GM23338 (cell line): ENCODE data around the gene DDX31. TPM values are rescaled to one million over a fixed set of nuclear protein-coding genes. Genes with fewer than 3 reads are reported as not detected.

ENCODE experiments used
- ATAC-seq: fragments of 200-7000 bp; cut with Tn5 transposase; 3 replicates; pipeline ENCODE4 v1.9.1; 2020
- DNase-seq: peaks from one replicate; pipeline ENCODE4 v3.0.0-alpha.2; 2015; ENCODE audit warnings: low spot score
- H2AFZ ChIP-seq: fragments of 200-600 bp; sonication (generic); 2 replicates; pipeline ENCODE4 v1.8.0; 2016; ENCODE audit warnings: antibody characterized with exemption, mild to moderate bottlenecking, moderate library complexity
- H3F3A ChIP-seq: fragments of 200-600 bp; sonication (generic); replicated peaks from 2 replicates; pipeline ENCODE4 v1.8.0; 2017; ENCODE audit warnings: antibody characterized with exemption, mixed run types, low read depth
- H3K27ac ChIP-seq: fragments of 200-600 bp; sonication (generic); 2 replicates; pipeline ENCODE4 v1.6.1; 2016; ENCODE audit warnings: low read depth
- H3K27me3 ChIP-seq: fragments of 200-600 bp; sonication (generic); 2 replicates; pipeline ENCODE4 v1.8.0; 2016; ENCODE audit warnings: mild to moderate bottlenecking, mixed run types, moderate library complexity; ENCODE audit not compliant: insufficient read depth
- H3K36me3 ChIP-seq: fragments of 200-600 bp; sonication (generic); 2 replicates; pipeline ENCODE4 v1.8.0; 2016; ENCODE audit warnings: mild to moderate bottlenecking; ENCODE audit not compliant: insufficient read depth
- H3K4me1 ChIP-seq: fragments of 200-600 bp; sonication (generic); 2 replicates; pipeline ENCODE4 v1.8.0; 2016; ENCODE audit warnings: mild to moderate bottlenecking, moderate library complexity; ENCODE audit not compliant: insufficient read depth
- H3K4me2 ChIP-seq: fragments of 200-600 bp; sonication (generic); 2 replicates; pipeline ENCODE4 v1.7.1; 2017; ENCODE audit warnings: mixed run types
- H3K4me3 ChIP-seq: fragments of 200-600 bp; sonication (generic); 2 replicates; pipeline ENCODE4 v1.6.1; 2016; ENCODE audit warnings: mixed run types
- H3K79me2 ChIP-seq: fragments of 200-600 bp; sonication (generic); replicated peaks from 2 replicates; pipeline ENCODE4 v1.8.0; 2017; ENCODE audit warnings: mild to moderate bottlenecking; ENCODE audit not compliant: insufficient read depth
- H3K9me2 ChIP-seq: fragments of 200-600 bp; sonication (generic); 2 replicates; pipeline ENCODE4 v1.8.0; 2017; ENCODE audit not compliant: insufficient read depth
- H4K20me1 ChIP-seq: fragments of 200-600 bp; sonication (generic); replicated peaks from 2 replicates; pipeline ENCODE4 v1.8.0; 2017; ENCODE audit warnings: mild to moderate bottlenecking; ENCODE audit not compliant: insufficient read depth
- H3K27ac Mint-ChIP-seq: 2 replicates; pipeline ENCODE4 v1.8.0; 2020; ENCODE audit warnings: inconsistent platforms, mild to moderate bottlenecking, moderate library complexity, mixed read lengths
- H3K27me3 Mint-ChIP-seq: 3 replicates; pipeline ENCODE4 v1.8.0; 2022; ENCODE audit warnings: low read depth, mild to moderate bottlenecking, moderate library complexity, mixed read lengths, inconsistent platforms; ENCODE audit not compliant: insufficient read depth, poor library complexity
- H3K36me3 Mint-ChIP-seq: 3 replicates; pipeline ENCODE4 v1.8.0; 2021; ENCODE audit warnings: low read depth, mild to moderate bottlenecking, inconsistent platforms, moderate library complexity, mixed read lengths
- H3K4me1 Mint-ChIP-seq: 3 replicates; pipeline ENCODE4 v1.8.0; 2020; ENCODE audit warnings: mild to moderate bottlenecking, inconsistent platforms, mixed read lengths
- H3K4me3 Mint-ChIP-seq: 3 replicates; pipeline ENCODE4 v1.8.0; 2021; ENCODE audit warnings: moderate library complexity, mild to moderate bottlenecking, inconsistent platforms, mixed read lengths
- H3K9me3 Mint-ChIP-seq: 3 replicates; pipeline ENCODE4 v1.8.0; 2020; ENCODE audit warnings: moderate library complexity, mild to moderate bottlenecking, inconsistent platforms, mixed read lengths
- CREB1 ChIP-seq: fragments of 250-450 bp; sonication (Bioruptor Pico); IDR thresholded peaks from 2 replicates; pipeline ENCODE4 v1.5.0; 2020; ENCODE audit warnings: low read depth, mild to moderate bottlenecking, moderate library complexity
- CTCF ChIP-seq, 2 experiments: fragments of 200-600 bp in 1 of 2; sonication (generic) in 1 of 2; conservative IDR thresholded peaks; 2 replicates each; pipeline versions ENCODE4 v1.5.1 to v1.6.1; 2016 to 2017; ENCODE audit warnings: antibody characterized with exemption in 2 of 2, low read depth in 2 of 2, mild to moderate bottlenecking in 2 of 2, moderate library complexity in 1 of 2
- ETS1 ChIP-seq: IDR thresholded peaks from 2 replicates; pipeline ENCODE4 v1.6.1; 2016; ENCODE audit warnings: antibody characterized with exemption
- EZH2 ChIP-seq: fragments of 200-600 bp; sonication (generic); IDR thresholded peaks from one replicate; pipeline ENCODE4 v1.8.0; 2017; ENCODE audit warnings: antibody characterized with exemption, mild to moderate bottlenecking, low read depth; ENCODE audit not compliant: unreplicated experiment
- EZH2phosphoT487 ChIP-seq: fragments of 200-600 bp; sonication (generic); IDR thresholded peaks from one replicate; pipeline ENCODE4 v1.8.1; 2018; ENCODE audit warnings: antibody characterized with exemption; ENCODE audit not compliant: unreplicated experiment
- JUNB ChIP-seq: IDR thresholded peaks from one replicate; pipeline ENCODE4 v1.6.1; 2016; ENCODE audit warnings: antibody characterized with exemption; ENCODE audit not compliant: unreplicated experiment
- NANOG ChIP-seq: IDR thresholded peaks from 2 replicates; pipeline ENCODE4 v1.6.1; 2016; ENCODE audit warnings: antibody characterized with exemption, borderline replicate concordance
- POLR2AphosphoS5 ChIP-seq: IDR thresholded peaks from 2 replicates; pipeline ENCODE4 v1.6.1; 2016; ENCODE audit warnings: antibody characterized with exemption, low read depth
- REST ChIP-seq: IDR thresholded peaks from one replicate; pipeline ENCODE4 v1.6.1; 2018; ENCODE audit warnings: antibody characterized with exemption; ENCODE audit not compliant: unreplicated experiment
- STAT1 ChIP-seq: IDR thresholded peaks from one replicate; pipeline ENCODE4 v1.6.1; 2016; ENCODE audit warnings: antibody characterized with exemption; ENCODE audit not compliant: unreplicated experiment
- ZNF114 ChIP-seq: fragments of 250-450 bp; sonication (Bioruptor Pico); IDR thresholded peaks from 2 replicates; pipeline ENCODE4 v1.5.0; 2020; ENCODE audit warnings: mild to moderate bottlenecking, moderate library complexity
- ZNF331 ChIP-seq: fragments of 250-450 bp; sonication (Bioruptor Pico); IDR thresholded peaks from 2 replicates; pipeline ENCODE4 v1.5.0; 2020; ENCODE audit warnings: low read depth, mild to moderate bottlenecking, moderate library complexity
- polyA plus RNA-seq: library from polyadenylated mRNA; unstranded; fragments of >200 nt; fragmentation: Nextera tagmentation; extraction: Ambion mirVana; gene quantifications from 2 replicates; pipeline ENCODE4 v1.2.1, GENCODE V29; 2016
- total RNA-seq: library from RNA; depleted of rRNA; stranded (reverse); fragments of >200 nt; shearing (Covaris generic); gene quantifications from 2 replicates; pipeline ENCODE4 v1.2.3, GENCODE V29; 2014

Gene DDX31
- total and polyA plus RNA-seq, 2 experiments from 2014 or later: 14.8 to 23.5 TPM

GRCh38 chr9:132627106-132627505, 42.7 kb downstream of the DDX31 start:
- Histone ChIP-seq H4K20me1 (no peaks in the 10 kb centered on the region; the same call in none of the 2 replicates), H3K9me2 (no peaks in the 10 kb centered on the region), H2AFZ (no peak overlapping the region), H3K4me3 (no peak overlapping the region), H3K79me2 (no peaks in the 10 kb centered on the region), H3K27me3 (no peaks in the 10 kb centered on the region), H3K27ac (no peak overlapping the region), H3K4me1 (peaks cover 10% of the 10 kb centered on the region), H3K4me2 (no peak overlapping the region), H3F3A (0 out of 2 replicates have a peak, but pooled peaks cover 4% of the 10 kb centered on the region), H3K36me3 (peaks cover 31% of the 10 kb centered on the region; the same call in 1 of the 2 replicates)
- H3K9me3 Mint-ChIP-seq: no peaks in the 10 kb centered on the region
- no peak for TF ChIP-seq NANOG
- TF ChIP-seq REST: no peak
- TF ChIP-seq JUNB: no peak
- no peak for TF ChIP-seq EZH2phosphoT487
- peaks cover 22% of the 10 kb centered on the region for H3K4me1 Mint-ChIP-seq
- DNase-seq (no peak), ATAC-seq (no peak)
- H3K4me3 Mint-ChIP-seq: no peak overlapping the region
- peaks cover 4% of the 10 kb centered on the region for H3K27me3 Mint-ChIP-seq
- peaks cover 47% of the 10 kb centered on the region for H3K36me3 Mint-ChIP-seq
- H3K27ac Mint-ChIP-seq: no peak overlapping the region

- Histone ChIP-seq H4K20me1 (no peaks in the 10 kb centered on the region; the same call in none of the 2 replicates), H3K36me3 (peaks cover 27% of the 10 kb centered on the region; the same call in 1 of the 2 replicates), H3K9me2 (no peaks in the 10 kb centered on the region), H2AFZ (no peak overlapping the region), H3K27me3 (no peaks in the 10 kb centered on the region), H3K27ac (no peak overlapping the region), H3K4me1 (peaks cover 10% of the 10 kb centered on the region), H3F3A (0 out of 2 replicates have a peak, but pooled peaks cover 5% of the 10 kb centered on the region), H3K79me2 (no peaks in the 10 kb centered on the region), H3K4me2 (no peak overlapping the region), H3K4me3 (no peak overlapping the region)
- Mint-ChIP-seq H3K4me1 (peaks cover 22% of the 10 kb centered on the region), H3K4me3 (no peak overlapping the region), H3K9me3 (no peaks in the 10 kb centered on the region), H3K36me3 (peaks cover 41% of the 10 kb centered on the region), H3K27me3 (peaks cover 2% of the 10 kb centered on the region), H3K27ac (no peak overlapping the region)
- no peak for ATAC-seq
- TF ChIP-seq NANOG: no peak
- no peak for TF ChIP-seq EZH2
- TF ChIP-seq ZNF331 (CRISPR knock-in tag): no peak
- no peak for TF ChIP-seq JUNB
- TF ChIP-seq ETS1: no peak
- no peak for TF ChIP-seq POLR2AphosphoS5
- no peak for TF ChIP-seq CREB1 (CRISPR knock-in tag)
- TF ChIP-seq REST: no peak
- TF ChIP-seq CTCF (conservative IDR thresholded peaks at IDR 0.05; ENCODE audit: low read depth in 2 of 2): no peak
- TF ChIP-seq ZNF114 (CRISPR knock-in tag): no peak
- no peak for TF ChIP-seq STAT1
- no peak for DNase-seq
These were observed 43.5 kb downstream of the DDX31 start for GRCh38 chr9:132626285-132626684.
